ENCODE data around the gene TTLL5. TPM values are rescaled to one million over a fixed set of nuclear protein-coding genes. Genes with fewer than 3 reads are reported as not detected.

The TTLL5 gene
- total and polyA plus RNA-seq, 9 of the 15 experiments (the other 6 are each of a cell fraction or from before 2014, with no cell fraction given), result 4.1 to 18.9 (median 12.6) TPM

- TF ChIP-seq PRPF4 (IDR thresholded peaks at IDR 0.05; ENCODE audit: insufficient read depth, low read depth, low read length, poor library complexity, severe bottlenecking) (no peak), GMEB1 (CRISPR knock-in tag; IDR thresholded peaks at IDR 0.05) (no peak)
- no peak overlapping the region for H3K27ac ChIP-seq (ENCODE audit: extremely low read depth, low read depth, low read length)
- H3K9me1 ChIP-seq (ENCODE audit: control insufficient read depth, insufficient read depth, low read length), result no peaks in the 10 kb centered on the region
- H3K27me3 ChIP-seq (ENCODE audit: control insufficient read depth in 2 of 2, insufficient read depth in 2 of 2, low read length in 2 of 2), result no peaks in the 10 kb centered on the region
- in situ Hi-C loops (cut with MboI) (no loop called here), intact Hi-C loops (cut with micrococcal nuclease) (no loop called here)
- no peaks in the 10 kb centered on the region for H3K79me2 ChIP-seq (ENCODE audit: control insufficient read depth, insufficient read depth, low read length)
- H3K4me3 ChIP-seq, result no peak overlapping the region
- no peaks in the 10 kb centered on the region for H3K9me3 ChIP-seq (replicated peaks; ENCODE audit: control insufficient read depth, insufficient read depth, low read depth, low read length)
- ChIA-PET CTCF (ENCODE audit: low intra/inter-chr PET ratio) (no interaction called here), POLR2A (no interaction called here)
- no peak for ATAC-seq
- H2AFZ ChIP-seq (ENCODE audit: low read depth, low read length), result no peak overlapping the region
- BruUV-seq (replicated peaks), result no TSS peak
- DNase-seq (ENCODE audit: extremely low read depth in 1 of 4, low spot score in 3 of 4), result no peak
- 100% methylated on average over 2 of the region's 9 CpGs for WGBS (ENCODE audit: insufficient coverage, low coverage, missing lambda C conversion rate)
- no peaks in the 10 kb centered on the region for H4K20me1 ChIP-seq (replicated peaks; ENCODE audit: control insufficient read depth, insufficient read depth, low read length)
- H3K4me2 ChIP-seq (ENCODE audit: insufficient read depth, low read length), result no peak overlapping the region
- no peak overlapping the region for H3K9ac ChIP-seq (ENCODE audit: insufficient read depth in 1 of 2, low read depth in 2 of 2, low read length in 2 of 2)
- no peak for FAIRE-seq
- no peaks in the 10 kb centered on the region for H3K36me3 ChIP-seq (ENCODE audit: control insufficient read depth, insufficient read depth, low read length)
- peaks cover 2 to 4% of the 10 kb centered on the region in 2 experiments; a peak in 2 of 5 replicates for H3K4me1 ChIP-seq (replicated peaks in 1 of 2; ENCODE audit: control insufficient read depth in 2 of 2, insufficient read depth in 2 of 2, low read length in 2 of 2)
Measured at GRCh38 chr14:75959031-75959430, 298.0 kb downstream of the TTLL5 start.

- Histone ChIP-seq H3K9ac (ENCODE audit: insufficient read depth in 1 of 2, low read depth in 2 of 2, low read length in 2 of 2) (no peak overlapping the region), H3K27ac (ENCODE audit: extremely low read depth, low read depth, low read length) (no peak overlapping the region), H4K20me1 (replicated peaks; ENCODE audit: control insufficient read depth, insufficient read depth, low read length) (no peaks in the 10 kb centered on the region), H3K27me3 (ENCODE audit: control insufficient read depth in 2 of 2, insufficient read depth in 2 of 2, low read length in 2 of 2) (no peaks in the 10 kb centered on the region), H2AFZ (ENCODE audit: low read depth, low read length) (no peak overlapping the region), H3K36me3 (ENCODE audit: control insufficient read depth, insufficient read depth, low read length) (no peaks in the 10 kb centered on the region), H3K4me3 (no peak overlapping the region), H3K4me2 (ENCODE audit: insufficient read depth, low read length) (no peak overlapping the region), H3K9me3 (replicated peaks; ENCODE audit: control insufficient read depth, insufficient read depth, low read depth, low read length) (no peaks in the 10 kb centered on the region), H3K4me1 (replicated peaks in 1 of 2; ENCODE audit: control insufficient read depth in 2 of 2, insufficient read depth in 2 of 2, low read length in 2 of 2) (peaks cover 0 to 2% of the 10 kb centered on the region in 2 experiments; a peak in 2 of 5 replicates), H3K79me2 (ENCODE audit: control insufficient read depth, insufficient read depth, low read length) (no peaks in the 10 kb centered on the region), H3K9me1 (ENCODE audit: control insufficient read depth, insufficient read depth, low read length) (no peaks in the 10 kb centered on the region)
- intact Hi-C loops (cut with micrococcal nuclease), result no loop called here
- ChIA-PET POLR2A (interaction anchor here (0.7 kb wide), 1 partner anchor 99 kb away, joined by 4 read pairs; no protein-coding TSS in a partner anchor), CTCF (ENCODE audit: low intra/inter-chr PET ratio) (no interaction called here)
- FAIRE-seq (no peak), DNase-seq (ENCODE audit: extremely low read depth in 1 of 4, low spot score in 3 of 4) (no peak), ATAC-seq (no peak)
- in situ Hi-C loops (cut with MboI), result no loop called here
- BruUV-seq (replicated peaks), result no TSS peak
- WGBS (ENCODE audit: insufficient coverage, low coverage, missing lambda C conversion rate), result 75% methylated on average over 6 of the region's 6 CpGs
- TF ChIP-seq NFIX (CRISPR knock-in tag; IDR thresholded peaks at IDR 0.05; ENCODE audit: low read depth) (no peak), EWSR1 (IDR thresholded peaks at IDR 0.05; ENCODE audit: borderline replicate concordance, low read depth, partially characterized antibody) (no peak), ZNF384 (IDR thresholded peaks at IDR 0.05; ENCODE audit: low read depth, low read length) (no peak), BACH1 (tag; IDR thresholded peaks at IDR 0.05) (no peak), ZNF583 (CRISPR knock-in tag; IDR thresholded peaks at IDR 0.05) (no peak), PURB (CRISPR knock-in tag; IDR thresholded peaks at IDR 0.05; ENCODE audit: low read depth) (no peak), ZKSCAN3 (CRISPR knock-in tag; IDR thresholded peaks at IDR 0.05) (no peak), YY1 (IDR thresholded peaks at IDR 0.05; ENCODE audit: borderline replicate concordance in 1 of 3, control insufficient read depth in 1 of 3, extremely low read depth in 1 of 3, insufficient read depth in 3 of 3, insufficient read length in 1 of 3, insufficient replicate concordance in 2 of 3, low read depth in 1 of 3, low read length in 2 of 3) (no peak), ZNF277 (CRISPR knock-in tag; IDR thresholded peaks at IDR 0.05; ENCODE audit: borderline replicate concordance) (no peak)
Measured at GRCh38 chr14:75960231-75960630, 299.2 kb downstream of the TTLL5 start.
